Activated CD4-positive, alpha-beta T cell treated with anti-CD3 and anti-CD28 coated beads for 48 hours (primary cell): Measurements from ENCODE around the gene MRPS18A.
"Not testable (repeated sequence)": the region's sequence is repeated elsewhere in the genome, so short reads cannot be mapped to it uniquely, and the experiment has no call there.

Source experiments
- DNase-seq: peaks from one replicate; pipeline ENCODE4 v3.0.0-alpha.2; 2020

The MRPS18A gene

DNA sequence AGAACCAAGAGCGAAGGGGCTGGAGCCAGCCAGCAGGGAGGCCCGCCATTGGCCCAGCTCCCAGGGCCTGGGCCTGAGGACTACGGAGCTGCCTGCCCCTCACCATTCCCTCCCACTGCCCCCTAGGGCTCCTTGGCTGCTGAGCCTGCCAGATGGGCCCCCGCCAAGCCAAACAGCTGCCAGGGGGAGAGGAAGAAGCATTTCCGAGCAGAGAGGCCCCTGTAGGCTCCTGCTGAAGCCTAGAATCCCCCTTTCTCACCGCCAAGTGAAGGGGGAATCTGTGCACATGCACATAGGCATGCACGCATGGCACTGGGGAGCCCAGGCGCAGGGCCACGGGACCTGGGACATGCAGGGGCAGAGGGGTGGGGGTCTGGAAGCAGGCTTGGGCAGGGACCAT is 28.5 kb upstream of the MRPS18A start:
- DNase-seq, result no peak

GRCh38 chr6:43715056-43715788 is 27.6 kb upstream of the MRPS18A start:
- DNase-seq, result no peak

DNA sequence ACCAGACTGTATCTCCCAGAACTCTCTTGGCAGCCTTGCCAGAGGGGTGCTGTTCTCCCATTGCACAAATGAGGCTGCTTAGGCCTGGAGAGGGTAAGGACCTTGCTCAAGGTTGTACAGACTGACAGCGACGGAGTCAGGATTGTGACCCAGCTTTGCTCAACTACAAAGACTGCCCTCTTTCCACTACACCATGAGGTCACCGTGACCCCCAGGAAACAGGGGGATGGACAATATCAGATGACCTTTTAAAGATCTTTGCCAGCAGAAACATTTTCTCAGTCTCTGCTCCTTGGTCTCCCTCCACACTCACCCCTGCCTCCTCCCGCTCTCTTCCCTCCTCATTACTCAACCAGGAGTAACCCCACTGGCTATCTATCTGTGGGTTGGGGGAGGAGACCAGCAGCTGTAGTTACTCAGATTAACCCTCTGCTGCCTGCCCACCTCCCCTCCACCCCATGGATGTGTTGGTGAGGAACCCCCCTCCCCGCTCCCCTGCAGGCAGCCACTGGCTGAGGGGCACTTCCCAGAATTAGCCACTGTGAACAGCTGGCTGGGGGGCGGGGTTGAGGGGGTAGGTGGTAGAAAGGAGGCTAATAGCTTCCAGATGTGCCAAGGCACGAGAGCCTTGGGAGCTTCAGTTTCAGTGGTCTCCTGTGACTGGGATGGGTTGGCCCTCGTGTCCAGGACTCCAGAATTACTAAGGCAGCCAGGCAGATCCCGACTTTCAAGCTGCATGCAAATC is 26.9 kb upstream of the MRPS18A start:
- no peak for DNase-seq

DNA sequence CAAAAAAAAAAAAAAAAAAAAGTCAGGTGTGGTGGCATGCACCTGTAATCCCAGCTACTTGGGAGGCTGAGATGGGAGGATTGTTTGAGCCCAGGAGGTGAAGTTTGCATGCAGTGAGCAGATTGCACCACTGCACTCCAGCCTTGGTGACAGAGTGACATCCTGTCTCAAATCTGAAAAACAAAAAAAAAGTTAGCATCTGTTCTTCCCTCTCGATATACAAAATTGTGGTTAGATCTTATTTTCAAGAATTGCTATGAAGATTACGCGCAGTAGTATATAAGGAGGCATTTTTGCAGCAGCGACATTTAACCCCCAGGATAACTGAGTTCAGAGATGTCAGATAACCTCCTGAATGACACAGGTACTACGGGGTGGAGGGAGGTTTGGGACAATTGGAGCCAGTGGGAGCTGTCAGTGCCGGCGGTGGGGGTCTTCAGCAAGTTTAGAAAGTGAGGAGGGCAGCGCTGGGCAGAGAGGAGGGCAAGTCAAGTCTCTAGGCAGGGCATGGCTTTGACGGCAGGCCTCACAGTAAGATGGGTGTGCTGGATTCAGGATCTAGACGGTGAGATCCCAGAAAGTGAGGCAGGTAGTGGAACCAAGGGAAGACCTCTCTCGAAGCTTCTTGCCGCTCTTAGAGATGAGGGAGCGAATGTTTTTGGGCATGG is 26.2 kb upstream of the MRPS18A start:
- no peak for DNase-seq

DNA sequence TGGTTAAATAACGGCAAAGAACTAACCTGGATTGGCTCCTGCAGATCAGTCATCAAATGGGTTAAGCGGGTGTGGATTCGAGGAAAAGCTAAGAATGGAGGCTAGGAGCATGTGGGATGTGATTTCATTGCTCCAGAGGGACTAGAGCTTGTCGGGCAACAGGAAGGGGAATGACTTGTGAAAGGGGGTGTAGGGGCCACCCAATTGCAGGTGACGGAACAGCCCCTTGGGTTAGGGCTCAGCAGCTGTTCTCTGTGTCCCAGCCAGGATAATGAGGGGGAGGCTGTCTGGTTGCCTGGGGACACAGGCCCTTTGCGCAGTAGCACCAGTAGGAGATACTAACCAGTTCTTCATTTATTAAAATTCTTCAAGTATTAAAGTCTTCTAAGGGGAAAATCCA is 25.0 kb upstream of the MRPS18A start:
- DNase-seq, result no peak

GRCh38 chr6:43710576-43710975 is 23.0 kb upstream of the MRPS18A start:
- no peak for DNase-seq

DNA sequence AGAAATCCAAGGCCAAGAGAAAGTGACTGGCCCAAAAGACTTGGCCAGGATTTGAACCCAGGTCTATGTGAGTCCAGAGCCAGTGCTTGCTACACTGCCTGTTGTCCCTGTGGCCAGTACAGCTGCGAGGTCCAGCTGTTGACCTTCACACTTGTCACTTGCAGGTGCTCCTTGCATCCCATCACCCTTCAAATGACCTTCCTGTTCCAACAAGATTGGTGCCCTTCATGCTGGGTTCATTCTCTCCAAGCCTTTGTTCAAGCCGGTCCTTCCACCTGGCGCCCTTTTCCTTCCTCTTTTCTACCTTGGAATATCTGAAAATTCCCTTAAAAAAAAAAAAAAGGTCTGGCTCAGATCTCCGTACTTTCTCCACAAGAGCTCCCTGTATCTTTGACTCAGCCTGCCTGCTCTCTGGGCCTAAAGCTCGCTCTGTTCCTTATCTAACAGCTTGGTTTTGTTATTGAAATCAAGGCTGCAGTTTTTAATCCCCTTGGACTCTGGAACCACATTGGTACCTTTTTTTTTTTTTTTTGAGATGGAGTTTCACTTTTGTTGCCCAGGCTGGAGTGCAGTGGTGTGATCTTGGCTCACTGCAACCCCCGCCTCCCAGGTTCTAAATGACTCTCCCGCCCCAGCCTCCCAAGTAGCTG is 22.2 kb upstream of the MRPS18A start:
- DNase-seq, result no peak

GRCh38 chr6:43708860-43709653 is 21.5 kb upstream of the MRPS18A start:
- no peak for DNase-seq

GRCh38 chr6:43707767-43708166 is 20.2 kb upstream of the MRPS18A start:
- no peak for DNase-seq

DNA sequence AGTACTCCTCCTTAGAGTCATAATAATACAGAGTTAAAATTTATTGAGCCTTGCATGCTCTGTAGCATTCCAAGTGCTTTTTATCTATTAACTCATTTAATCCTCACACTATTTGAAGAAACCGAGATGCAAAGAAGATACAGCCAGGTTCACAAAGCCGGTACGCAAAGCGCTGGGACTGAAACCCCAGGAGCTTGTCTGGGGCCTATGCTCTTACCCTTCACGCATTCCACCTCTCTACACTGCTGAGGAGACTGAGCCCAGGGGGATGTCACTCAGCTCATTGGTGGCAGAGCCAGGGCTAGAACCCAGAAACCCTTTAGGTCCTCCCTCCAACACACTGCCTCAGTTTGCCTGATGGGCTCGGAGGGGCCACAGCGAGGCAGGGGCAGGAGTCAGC is 19.7 kb upstream of the MRPS18A start:
- no peak for DNase-seq

DNA sequence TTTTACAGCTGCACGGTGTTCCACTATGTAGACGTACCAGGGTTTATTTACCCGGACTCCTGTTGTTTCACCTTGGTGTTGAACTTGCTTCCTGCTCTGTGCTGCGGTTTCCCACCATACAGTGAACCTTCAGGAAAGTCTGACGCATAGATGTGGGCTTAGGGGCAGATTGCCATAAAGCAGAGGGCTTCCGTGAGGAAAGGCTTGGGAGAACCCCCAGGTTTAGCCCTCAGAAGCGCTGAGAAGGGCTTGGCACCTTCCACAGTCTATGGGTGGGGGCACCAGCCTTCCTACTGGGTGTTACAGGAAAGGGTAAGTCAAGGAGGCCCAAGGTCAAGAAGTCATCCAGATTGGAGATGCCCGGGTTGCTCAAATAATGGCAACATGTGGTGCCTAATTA is 19.2 kb upstream of the MRPS18A start:
- no peak for DNase-seq

- DNase-seq, result no peak
Observed at GRCh38 chr6:43705996-43706395, 18.4 kb upstream of the MRPS18A start.

DNA sequence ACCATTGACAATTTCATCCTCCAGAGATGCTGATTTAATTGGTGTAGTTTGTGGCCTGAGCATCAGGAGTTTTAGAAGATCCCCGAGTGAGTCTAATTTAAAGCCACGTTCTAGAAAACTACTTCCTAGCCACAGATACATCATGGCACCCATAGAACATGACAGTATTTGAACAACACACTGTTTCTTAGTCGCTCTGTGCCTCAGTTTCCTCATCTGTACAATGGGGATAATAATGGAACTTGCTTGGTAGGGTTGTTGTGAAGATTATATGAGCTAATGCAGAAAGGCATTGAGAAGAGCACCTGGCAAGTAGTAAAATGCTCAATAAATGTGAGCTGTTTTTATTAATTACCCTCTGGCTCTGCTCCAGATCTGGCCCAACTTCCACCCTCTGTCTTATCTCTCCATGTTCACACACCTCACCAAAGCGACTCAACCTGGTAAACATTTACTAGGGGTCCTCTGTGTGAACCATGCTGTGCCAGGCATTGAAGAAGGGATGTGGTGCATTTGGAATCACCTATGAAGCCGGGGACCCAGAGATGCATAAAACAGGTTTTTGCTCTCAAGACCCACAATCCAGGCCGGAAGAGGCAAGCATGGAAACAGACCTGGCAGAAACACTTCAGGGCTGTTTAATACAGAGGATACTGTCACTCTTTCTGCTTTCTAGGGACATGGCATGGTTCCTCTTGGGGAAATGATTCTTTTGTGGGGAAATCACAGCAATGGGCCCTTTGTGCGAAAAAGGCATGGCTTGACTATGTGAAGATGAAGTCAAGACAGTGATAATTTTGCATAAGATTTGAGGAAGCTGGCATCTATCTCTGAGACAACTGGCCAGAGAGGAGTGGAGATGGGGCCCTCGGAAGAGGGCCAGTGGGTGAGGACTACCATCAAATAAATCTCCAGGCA is 16.2 kb upstream of the MRPS18A start:
- no peak for DNase-seq

DNA sequence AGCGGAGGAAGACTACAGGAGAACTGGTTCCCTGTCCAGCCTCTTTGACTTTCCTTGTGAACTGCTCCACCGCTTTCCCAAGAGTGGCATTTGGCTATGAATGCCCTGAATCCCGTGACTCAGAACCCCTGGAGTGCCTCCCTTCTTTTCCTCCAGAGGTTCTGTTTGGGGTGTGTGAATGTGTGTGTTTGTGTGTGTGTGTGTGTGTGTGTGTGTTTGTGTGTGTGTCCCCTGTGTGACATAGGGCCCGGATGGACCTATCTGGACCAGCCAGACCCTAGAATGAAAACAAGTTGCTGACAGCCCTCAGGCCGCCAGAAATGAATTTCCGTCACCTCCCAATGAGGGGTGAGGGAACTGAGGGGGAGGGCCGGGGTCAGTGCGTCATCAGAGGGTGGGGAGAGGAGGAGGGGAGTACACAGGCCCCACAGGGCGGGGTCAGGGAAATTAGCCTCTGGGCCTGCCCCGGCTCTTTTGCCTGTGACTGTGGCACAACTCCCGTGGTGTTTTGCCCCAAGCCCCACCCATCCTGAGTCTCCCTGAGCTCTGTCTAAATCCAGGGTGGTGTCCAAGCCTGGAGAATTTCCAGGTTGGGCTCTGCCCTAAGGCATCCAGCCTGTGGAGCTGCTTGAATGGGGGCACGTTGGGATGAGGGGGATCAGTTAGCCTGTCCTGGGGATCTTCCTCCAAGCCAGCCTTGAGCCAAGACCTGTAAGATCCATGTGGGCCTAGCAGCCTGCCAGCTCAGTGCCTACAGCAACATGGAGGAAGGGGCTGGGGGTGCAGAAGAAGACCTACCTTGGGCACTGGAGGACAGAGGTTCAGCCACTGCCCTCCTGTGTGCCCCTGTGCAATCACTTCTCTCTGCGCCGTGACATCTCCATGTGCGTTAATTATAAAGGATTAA is 15.2 kb upstream of the MRPS18A start:
- DNase-seq, result peak; percentile 39

DNA sequence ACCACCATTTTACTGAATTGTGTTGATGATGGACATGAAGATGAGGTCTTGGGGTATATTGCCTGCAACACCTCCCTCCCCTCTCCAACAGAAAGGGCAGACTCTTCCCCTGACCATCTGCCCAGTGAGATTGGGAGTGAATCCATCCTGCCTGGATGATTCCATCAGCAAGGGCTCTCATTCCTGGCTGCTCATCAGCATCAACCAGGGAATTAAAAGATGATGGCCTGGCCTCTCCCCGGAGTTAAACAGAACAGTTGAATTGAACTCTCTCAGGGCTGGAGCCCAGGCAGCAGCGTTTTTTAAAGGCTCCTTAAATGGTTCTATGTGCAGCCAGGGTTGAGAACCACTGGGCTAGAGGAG is 14.6 kb upstream of the MRPS18A start:
- DNase-seq, result no peak

DNA sequence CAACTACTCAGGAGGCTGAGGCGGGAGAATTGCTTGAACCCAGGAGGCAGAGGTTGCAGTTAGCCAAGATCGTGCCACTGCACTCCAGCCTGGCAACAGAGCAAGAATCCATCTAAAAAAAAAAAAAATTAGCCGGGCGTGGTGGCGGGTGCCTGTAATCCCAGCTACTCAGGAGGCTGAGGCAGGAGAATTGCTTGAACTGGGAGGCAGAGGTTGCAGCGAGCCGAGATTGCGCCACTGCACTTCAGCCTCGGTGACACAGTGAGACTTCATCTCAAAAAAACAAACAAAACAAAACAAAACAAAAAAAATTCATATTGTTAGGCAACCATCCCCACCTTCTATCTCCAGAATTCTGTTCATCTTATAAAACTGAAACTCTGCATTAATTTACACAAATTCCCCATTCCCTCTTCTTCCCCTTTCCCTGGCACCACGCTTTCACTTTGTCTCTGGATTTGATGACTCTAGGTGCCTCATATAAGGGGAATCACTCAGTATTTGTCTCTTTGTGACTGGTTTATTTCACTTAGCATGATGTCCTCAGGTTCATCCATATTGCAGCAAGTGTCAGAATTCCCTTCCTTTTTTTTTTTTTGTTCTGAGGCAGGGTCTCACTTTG is 13.5 kb upstream of the MRPS18A start:
- not testable (repeated sequence) for DNase-seq

DNA sequence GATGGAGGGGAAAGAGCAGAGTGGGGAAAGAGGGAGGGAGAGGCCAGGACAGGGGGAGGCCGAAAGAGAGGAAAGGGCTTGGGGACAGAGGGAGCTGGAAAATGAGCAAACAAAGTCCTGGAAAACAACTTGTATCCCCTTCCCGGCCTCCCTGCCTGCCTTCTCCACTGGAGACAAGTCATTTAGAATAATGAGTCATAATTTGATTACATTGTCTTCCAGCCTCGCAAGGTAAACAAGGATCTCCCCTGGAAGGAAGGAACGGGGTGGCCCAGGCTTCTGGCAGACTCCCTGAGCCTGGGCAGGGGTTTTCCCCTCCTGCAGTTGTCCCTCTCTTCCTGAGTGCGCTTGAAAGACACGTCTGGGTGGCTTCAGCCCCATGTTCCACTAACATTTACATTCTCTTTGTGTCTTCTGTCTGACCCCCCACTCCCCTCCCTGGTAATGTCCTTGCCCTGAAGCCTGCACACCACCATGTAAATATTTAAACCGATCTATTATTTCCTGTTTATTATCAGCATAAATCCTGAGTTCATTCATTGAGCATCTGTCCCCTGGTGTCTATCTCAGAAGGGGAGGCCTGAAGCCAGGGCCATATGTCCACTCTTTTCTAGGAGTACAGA is 12.1 kb upstream of the MRPS18A start:
- DNase-seq, result no peak

- no peak for DNase-seq
Observed at GRCh38 chr6:43698584-43699349, 11.2 kb upstream of the MRPS18A start.

- DNase-seq, result no peak
Observed at GRCh38 chr6:43697421-43697820, 9.8 kb upstream of the MRPS18A start.
